HepG2 (cell line): ENCODE measurements around the gene KIAA0232. TPM values are rescaled to one million over a fixed set of nuclear protein-coding genes. Genes with fewer than 3 reads are reported as not detected.
A peak's percentile ranks its signal among the peaks of the same experiment; 100 is the strongest.

Experiments used
- IRF1 ChIP-seq: sonication (generic); formaldehyde crosslinking; IDR thresholded peaks from 2 replicates; pipeline ENCODE4 v1.4.0; 2020; ENCODE audit warnings: low read depth, mild to moderate bottlenecking, missing genetic modification reagents
- RXRA ChIP-seq: sonication (generic); formaldehyde crosslinking; IDR thresholded peaks from 2 replicates; pipeline ENCODE4 v1.5.1; 2020; ENCODE audit warnings: missing genetic modification reagents
- SMAD9 ChIP-seq: sonication (generic); formaldehyde crosslinking; IDR thresholded peaks from 2 replicates; pipeline ENCODE4 v1.5.1; 2020; ENCODE audit warnings: mild to moderate bottlenecking, missing genetic modification reagents
- ZIK1 ChIP-seq: sonication (generic); formaldehyde crosslinking; IDR thresholded peaks from 2 replicates; pipeline ENCODE4 v1.5.0; 2020; ENCODE audit warnings: mild to moderate bottlenecking, low read depth, missing genetic modification reagents, borderline replicate concordance
- ZNF318 ChIP-seq: sonication (generic); formaldehyde crosslinking; IDR thresholded peaks from 2 replicates; pipeline ENCODE4 v1.4.0; 2020; ENCODE audit warnings: mild to moderate bottlenecking, missing genetic modification reagents
- ZNF337 ChIP-seq: sonication (generic); formaldehyde crosslinking; IDR thresholded peaks from 2 replicates; pipeline ENCODE4 v1.5.1; 2020; ENCODE audit warnings: missing genetic modification reagents, low read depth, mild to moderate bottlenecking, borderline replicate concordance
- ZNF556 ChIP-seq: sonication (generic); formaldehyde crosslinking; IDR thresholded peaks from 2 replicates; pipeline ENCODE4 v1.4.0; 2020; ENCODE audit warnings: mild to moderate bottlenecking, missing genetic modification reagents, borderline replicate concordance
- ZNF773 ChIP-seq: sonication (generic); formaldehyde crosslinking; IDR thresholded peaks from 2 replicates; pipeline ENCODE4 v1.4.0; 2020; ENCODE audit warnings: missing genetic modification reagents, borderline replicate concordance
- polyA plus RNA-seq, 8 experiments: library from polyadenylated mRNA; depleted of rRNA in 3 of 8; stranded (reverse) in 7 of 8; unstranded in 1 of 8; fragments of >200 nt; fragmentation: Illumina TruSeq in 4 of 8; extraction: Trizol in 4 of 8; gene quantifications; 2 replicates each; pipeline versions ENCODE4 v1.2.1 to v1.2.3, GENCODE V29; 2011 to 2016; ENCODE audit warnings: low read depth in 4 of 8, missing spikeins in 1 of 8, mixed read lengths in 1 of 8; ENCODE audit not compliant: insufficient read depth in 1 of 8
- total RNA-seq, 5 experiments: library from RNA; depleted of rRNA; stranded (reverse); fragments of >200 nt; fragmentation: Illumina TruSeq; extraction: Trizol; gene quantifications; 2 replicates each; pipeline ENCODE4 v1.2.3, GENCODE V29; 2016; ENCODE audit warnings: low read depth in 1 of 5
- TF ChIP-seq, protein P1 (sequence below): sonication (generic); formaldehyde crosslinking; IDR thresholded peaks from 2 replicates; pipeline ENCODE4 v1.8.0; 2023; ENCODE audit warnings: mild to moderate bottlenecking, missing genetic modification reagents
- TF ChIP-seq, protein P2 (sequence below): sonication (generic); formaldehyde crosslinking; IDR thresholded peaks from 2 replicates; pipeline ENCODE4 v1.4.0; 2020; ENCODE audit warnings: missing genetic modification reagents, borderline replicate concordance

The KIAA0232 gene
- total and polyA plus RNA-seq, 2 of the 13 experiments (the other 11 are each of a cell fraction or from before 2014, with no cell fraction given): 7.8 to 17.1 TPM

DNA sequence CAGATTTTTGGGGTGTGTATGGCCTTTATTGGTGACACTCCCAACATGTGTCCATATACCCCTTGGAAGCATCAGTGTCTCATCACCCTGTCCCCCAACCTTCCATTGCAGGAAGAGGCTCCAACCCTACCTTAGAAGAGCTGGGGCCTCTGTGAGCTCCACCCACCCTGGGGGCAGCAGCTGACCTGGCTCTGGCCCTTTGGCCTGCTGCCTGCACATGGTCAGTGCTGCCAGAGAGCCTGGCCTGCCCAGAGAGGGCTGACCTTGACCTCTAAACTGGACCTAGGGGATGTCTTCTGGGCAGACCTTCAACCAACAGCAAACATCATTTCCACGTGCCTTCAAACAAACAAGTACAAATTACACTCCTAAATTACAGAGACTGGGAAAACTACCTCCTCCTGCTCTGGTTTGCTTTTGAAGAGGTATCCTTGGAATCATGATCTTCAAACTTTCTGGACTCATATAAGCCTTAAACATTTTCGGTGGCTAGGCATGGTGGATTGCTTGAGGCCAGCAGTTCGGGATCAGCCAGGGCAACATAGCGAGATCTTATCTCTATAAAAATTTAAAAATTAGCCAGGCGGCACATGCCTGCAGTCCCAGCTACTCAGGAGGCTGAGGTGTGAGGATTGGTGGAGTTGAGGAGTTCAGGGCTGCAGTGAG is 27.3 kb upstream of the KIAA0232 start (continued):
- TF ChIP-seq, protein P1, sequence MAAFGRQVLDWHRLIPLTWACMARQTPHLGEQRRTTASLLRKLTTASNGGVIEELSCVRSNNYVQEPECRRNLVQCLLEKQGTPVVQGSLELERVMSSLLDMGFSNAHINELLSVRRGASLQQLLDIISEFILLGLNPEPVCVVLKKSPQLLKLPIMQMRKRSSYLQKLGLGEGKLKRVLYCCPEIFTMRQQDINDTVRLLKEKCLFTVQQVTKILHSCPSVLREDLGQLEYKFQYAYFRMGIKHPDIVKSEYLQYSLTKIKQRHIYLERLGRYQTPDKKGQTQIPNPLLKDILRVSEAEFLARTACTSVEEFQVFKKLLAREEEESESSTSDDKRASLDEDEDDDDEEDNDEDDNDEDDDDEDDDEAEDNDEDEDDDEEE (CRISPR knock-in tag): no peak
- TF ChIP-seq ZNF318: 0 out of 2 replicates have a peak, but pooled peaks have one; percentile 33
- no peak for TF ChIP-seq ZNF773 (CRISPR knock-in tag)
- no peak for TF ChIP-seq SMAD9 (CRISPR knock-in tag)
- peak; percentile 98 for TF ChIP-seq RXRA (CRISPR knock-in tag)
- no peak for TF ChIP-seq ZNF337
- TF ChIP-seq, protein P2, sequence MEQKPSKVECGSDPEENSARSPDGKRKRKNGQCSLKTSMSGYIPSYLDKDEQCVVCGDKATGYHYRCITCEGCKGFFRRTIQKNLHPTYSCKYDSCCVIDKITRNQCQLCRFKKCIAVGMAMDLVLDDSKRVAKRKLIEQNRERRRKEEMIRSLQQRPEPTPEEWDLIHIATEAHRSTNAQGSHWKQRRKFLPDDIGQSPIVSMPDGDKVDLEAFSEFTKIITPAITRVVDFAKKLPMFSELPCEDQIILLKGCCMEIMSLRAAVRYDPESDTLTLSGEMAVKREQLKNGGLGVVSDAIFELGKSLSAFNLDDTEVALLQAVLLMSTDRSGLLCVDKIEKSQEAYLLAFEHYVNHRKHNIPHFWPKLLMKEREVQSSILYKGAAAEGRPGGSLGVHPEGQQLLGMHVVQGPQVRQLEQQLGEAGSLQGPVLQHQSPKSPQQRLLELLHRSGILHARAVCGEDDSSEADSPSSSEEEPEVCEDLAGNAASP (CRISPR knock-in tag): peak; percentile 94
- TF ChIP-seq ZIK1 (CRISPR knock-in tag): 0 out of 2 replicates have a peak, but pooled peaks have one; percentile 26
- TF ChIP-seq ZNF556 (CRISPR knock-in tag): peak; percentile 76; the same call in 1 of the 2 replicates
- TF ChIP-seq IRF1 (CRISPR knock-in tag): peak; percentile 71; the same call in 1 of the 2 replicates
